ENCODE data around the gene CLEC1B.

CLEC1B gene

DNA sequence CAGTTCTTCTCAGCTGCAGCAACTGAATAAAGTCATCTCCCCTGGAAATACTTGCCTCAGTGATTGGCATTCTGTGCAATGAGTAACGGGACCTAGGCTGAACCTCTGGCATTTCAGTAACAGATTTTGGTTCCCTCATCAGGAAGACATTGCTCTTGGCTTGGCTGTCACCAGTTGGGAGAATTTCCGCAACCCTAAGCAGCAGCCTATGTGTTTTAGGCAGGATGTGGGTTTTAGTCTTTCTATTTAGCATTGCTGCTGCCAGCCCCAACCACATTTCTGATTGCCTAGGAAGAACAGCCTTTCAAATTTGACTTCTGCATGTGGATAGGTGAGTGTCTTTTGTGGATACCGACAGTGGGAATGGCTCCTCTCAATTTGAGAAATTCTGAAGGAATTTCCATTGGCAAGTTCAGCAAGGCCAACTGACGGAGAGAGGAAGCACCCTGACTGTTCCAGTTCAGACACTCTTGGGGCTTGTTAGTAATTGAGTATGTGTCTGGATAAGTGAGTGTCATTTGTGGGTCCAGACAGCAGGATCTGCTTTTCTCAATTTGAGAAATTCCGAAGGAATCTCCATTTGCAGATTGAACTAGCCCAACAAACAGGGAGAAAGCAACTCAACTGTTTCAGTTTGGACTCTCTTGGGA lies 47.8 kb downstream of the CLEC1B start:
- peaks cover 14% of the 10 kb centered on the region for H3K4me1 ChIP-seq
- no peak overlapping the region for H3K9ac ChIP-seq
- H3K4me3 ChIP-seq, result no peak overlapping the region
- H3K9me3 ChIP-seq, result no peaks in the 10 kb centered on the region
- peak overlapping the region; percentile 59 for H3K4me2 ChIP-seq
- H4K20me1 ChIP-seq, result no peaks in the 10 kb centered on the region
- H3K27me3 ChIP-seq, result no peaks in the 10 kb centered on the region
- TF ChIP-seq Cebpa-rat (IDR thresholded peaks at IDR 0.05), result no peak
- no peaks in the 10 kb centered on the region for H3K36me3 ChIP-seq
- H3K27ac ChIP-seq, result no peak overlapping the region

DNA sequence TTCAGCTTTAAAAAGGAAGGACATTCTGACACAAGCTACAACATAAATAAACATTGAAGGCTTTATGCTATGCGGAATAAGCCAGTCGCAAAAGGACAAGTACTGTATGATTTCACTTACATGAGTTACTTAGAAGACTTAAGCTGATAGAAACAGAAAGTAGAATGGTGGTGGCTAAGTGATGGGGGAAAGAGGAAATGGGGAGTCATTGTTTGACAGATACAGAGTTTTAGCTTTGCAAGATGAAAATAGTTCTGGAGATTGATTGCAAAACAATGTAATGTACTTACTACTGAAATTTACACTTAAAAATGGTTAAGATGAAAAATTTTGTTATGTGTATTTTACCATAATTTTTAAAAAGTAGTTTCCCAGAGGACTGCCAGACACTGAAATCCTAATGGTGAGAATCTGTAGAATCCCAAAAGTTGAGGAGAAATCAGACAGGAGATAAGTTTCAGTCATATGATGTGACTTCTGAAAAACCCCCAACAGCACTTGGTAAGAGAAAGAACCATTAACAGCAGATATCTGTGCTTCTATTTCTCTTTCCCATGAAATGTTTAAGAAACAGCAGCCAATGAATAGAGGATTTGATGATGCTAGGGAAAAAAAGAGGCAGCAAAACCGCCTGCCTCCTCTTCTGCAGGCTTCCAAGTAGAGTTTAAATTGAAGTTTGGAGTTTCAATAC lies 50.2 kb downstream of the CLEC1B start:
- no peaks in the 10 kb centered on the region for H3K27me3 ChIP-seq
- no peak overlapping the region for H3K4me3 ChIP-seq
- no peak overlapping the region for H3K9ac ChIP-seq
- peaks cover 20% of the 10 kb centered on the region for H3K4me1 ChIP-seq
- TF ChIP-seq Cebpa-rat (IDR thresholded peaks at IDR 0.05), result no peak
- no peaks in the 10 kb centered on the region for H3K36me3 ChIP-seq
- no peak overlapping the region for H3K4me2 ChIP-seq
- no peaks in the 10 kb centered on the region for H3K9me3 ChIP-seq
- H3K27ac ChIP-seq, result no peak overlapping the region
- H4K20me1 ChIP-seq, result no peaks in the 10 kb centered on the region

DNA sequence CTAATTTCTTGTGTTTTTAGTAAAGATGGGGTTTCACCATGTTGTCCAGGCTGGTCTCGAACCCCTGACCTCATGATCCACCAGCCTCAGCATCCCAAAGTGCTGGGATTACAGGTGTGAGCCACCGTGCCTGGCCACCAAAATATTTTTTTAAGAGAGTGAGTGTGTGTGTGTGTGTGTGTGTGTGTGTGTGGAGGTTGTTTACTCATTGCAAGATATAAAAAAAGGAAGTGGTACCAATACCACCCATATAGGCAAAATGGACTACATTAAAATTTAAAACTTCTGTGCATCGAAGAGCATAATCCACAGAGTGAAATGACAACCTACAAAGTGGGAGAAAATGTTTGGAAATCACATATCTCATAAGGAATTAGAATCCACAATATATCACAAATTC lies 51.2 kb downstream of the CLEC1B start:
- H3K9me3 ChIP-seq, result no peaks in the 10 kb centered on the region
- TF ChIP-seq Cebpa-rat (IDR thresholded peaks at IDR 0.05), result no peak
- H3K4me1 ChIP-seq, result peaks cover 28% of the 10 kb centered on the region
- no peak overlapping the region for H3K9ac ChIP-seq
- H4K20me1 ChIP-seq, result no peaks in the 10 kb centered on the region
- no peak overlapping the region for H3K27ac ChIP-seq
- H3K4me3 ChIP-seq, result no peak overlapping the region
- H3K4me2 ChIP-seq, result no peak overlapping the region
- peaks cover 7% of the 10 kb centered on the region for H3K27me3 ChIP-seq
- H3K36me3 ChIP-seq, result no peaks in the 10 kb centered on the region

DNA sequence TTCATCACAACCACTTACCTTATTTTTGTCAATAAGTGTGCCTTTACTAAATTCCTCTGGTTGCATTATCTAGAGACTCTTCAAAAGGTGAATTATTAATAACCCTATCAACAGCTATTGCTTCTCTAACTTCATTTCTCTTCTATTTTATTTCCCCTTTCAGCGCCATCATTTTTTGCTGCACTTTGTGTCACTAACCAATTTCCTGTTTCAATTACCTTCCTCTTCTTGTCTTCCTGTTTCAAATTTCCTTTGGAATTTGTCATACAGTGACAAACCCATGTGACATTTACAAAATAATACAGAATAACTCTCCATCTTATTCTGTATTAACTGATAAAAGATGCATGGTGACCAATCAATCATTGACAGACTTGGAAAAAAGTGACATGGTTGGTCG lies 54.5 kb downstream of the CLEC1B start:
- H3K9ac ChIP-seq, result no peak overlapping the region
- H3K27ac ChIP-seq, result no peak overlapping the region
- no peaks in the 10 kb centered on the region for H4K20me1 ChIP-seq
- H3K27me3 ChIP-seq, result peaks cover 7% of the 10 kb centered on the region
- H3K4me1 ChIP-seq, result peaks cover 14% of the 10 kb centered on the region
- H3K9me3 ChIP-seq, result no peaks in the 10 kb centered on the region
- no peaks in the 10 kb centered on the region for H3K36me3 ChIP-seq
- no peak overlapping the region for H3K4me3 ChIP-seq
- 0 out of 2 replicates have a peak overlapping the region, but pooled peaks have one; percentile 16 for H3K4me2 ChIP-seq
- TF ChIP-seq Cebpa-rat (IDR thresholded peaks at IDR 0.05), result no peak

DNA sequence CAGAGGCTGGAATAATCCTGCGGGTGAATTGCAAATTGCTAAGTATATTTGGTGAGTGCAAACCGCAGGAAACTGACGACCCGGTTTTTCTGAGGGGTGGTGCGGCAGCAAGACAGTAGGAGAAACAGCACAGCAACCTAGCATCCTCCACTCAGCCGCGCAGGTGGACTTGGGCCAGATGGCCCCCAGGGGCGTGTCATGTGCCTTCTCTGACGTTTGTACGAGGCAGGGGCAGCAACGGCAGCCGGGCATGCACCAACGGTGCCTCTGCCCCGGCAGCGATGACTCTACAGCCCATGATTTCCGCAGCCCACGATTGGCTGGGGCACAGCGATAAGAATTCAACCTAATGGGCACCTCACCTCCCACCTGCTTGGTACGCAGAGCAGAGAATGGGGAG lies 55.7 kb downstream of the CLEC1B start:
- TF ChIP-seq Cebpa-rat (IDR thresholded peaks at IDR 0.05), result no peak
- H4K20me1 ChIP-seq, result no peaks in the 10 kb centered on the region
- peak overlapping the region; percentile 20; the same call in 1 of the 2 replicates for H3K4me3 ChIP-seq
- H3K9me3 ChIP-seq, result no peaks in the 10 kb centered on the region
- H3K9ac ChIP-seq, result no peak overlapping the region
- H3K27ac ChIP-seq, result no peak overlapping the region
- no peaks in the 10 kb centered on the region for H3K36me3 ChIP-seq
- H3K4me2 ChIP-seq, result peak overlapping the region; percentile 52
- H3K4me1 ChIP-seq, result peaks cover 14% of the 10 kb centered on the region
- H3K27me3 ChIP-seq, result peaks cover 7% of the 10 kb centered on the region
